Spleen (tissue), 7 donors: ENCODE results near the gene SNAPC1.

Experiments used
- CTCF ChIP-seq, 11 experiments: fragments of 200-600 bp in 7 of 11; fragments of 450-650 bp in 4 of 11; sonication (generic) in 4 of 11; IDR thresholded peaks in 8 of 11; conservative IDR thresholded peaks in 3 of 11; 1 replicate in 7 of 11; 2 replicates in 4 of 11; pipeline versions ENCODE4 v1.4.0 to v1.8.0; 2016 to 2021; ENCODE audit warnings: antibody characterized with exemption in 11 of 11, inconsistent platforms in 4 of 11, mild to moderate bottlenecking in 1 of 11
- POLR2AphosphoS5 ChIP-seq, 3 donors: sonication (generic); formaldehyde crosslinking; IDR thresholded peaks; one replicate each; pipeline ENCODE4 v1.5.1; 2017; ENCODE audit warnings: antibody characterized with exemption in 3 of 3
- donor health status: DM: no; HTN: no; CAD: no; lungs with moderate emphysema.
- donor health status: DM: no; HTN: no; CAD: no.
- donor health status: DM: no; HTN: no; CAD: no.

GRCh38 chr14:61761557-61761956 is 663 bp upstream of the SNAPC1 start:
- no peak for TF ChIP-seq POLR2AphosphoS5 (IDR thresholded peaks at IDR 0.05)
- TF ChIP-seq CTCF (IDR thresholded peaks at IDR 0.05 in 8 of 11, conservative IDR thresholded peaks at IDR 0.05 in 3 of 11) = no peak
